ENCODE results near the gene LRTM1. TPM values are rescaled to one million over a fixed set of nuclear protein-coding genes. Genes with fewer than 3 reads are reported as not detected.

LRTM1 gene
- not detected in 2 replicates for total RNA-seq (2014; rRNA removed; shearing (Covaris generic))

GRCh38 chr3:54928046-54928770 is at the start of gene LRTM1:
LRTM1 (minus strand) TSS chr3:54928059; CDS start chr3:54927911, 148 bp downstream.
- no peak for DNase-seq (ENCODE audit: low spot score)

GRCh38 chr3:54977439-54977838 is 49.6 kb upstream of the LRTM1 start:
- DNase-seq (ENCODE audit: low spot score): no peak

GRCh38 chr3:54970895-54971294 is 43.0 kb upstream of the LRTM1 start:
- DNase-seq (ENCODE audit: low spot score): peak; percentile 22

GRCh38 chr3:54969652-54970051 is 41.8 kb upstream of the LRTM1 start:
- no peak for DNase-seq (ENCODE audit: low spot score)

- peak; percentile 57 for DNase-seq (ENCODE audit: low spot score)
These were observed 40.8 kb upstream of the LRTM1 start for GRCh38 chr3:54968546-54969172.

GRCh38 chr3:54967731-54968161 is 39.9 kb upstream of the LRTM1 start:
- DNase-seq (ENCODE audit: low spot score): peak; percentile 11

GRCh38 chr3:54966979-54967378 is 39.1 kb upstream of the LRTM1 start:
- no peak for DNase-seq (ENCODE audit: low spot score)

GRCh38 chr3:54965746-54966145 is 37.9 kb upstream of the LRTM1 start:
- DNase-seq (ENCODE audit: low spot score): peak; percentile 90

- DNase-seq (ENCODE audit: low spot score): no peak
These were observed 36.2 kb upstream of the LRTM1 start for GRCh38 chr3:54964081-54964480.

- DNase-seq (ENCODE audit: low spot score): no peak
These were observed 35.8 kb upstream of the LRTM1 start for GRCh38 chr3:54963641-54964040.

- no peak for DNase-seq (ENCODE audit: low spot score)
These were observed 34.3 kb upstream of the LRTM1 start for GRCh38 chr3:54962200-54962599.

GRCh38 chr3:54960701-54961100 is 32.8 kb upstream of the LRTM1 start:
- DNase-seq (ENCODE audit: low spot score): no peak

- no peak for DNase-seq (ENCODE audit: low spot score)
These were observed 32.2 kb upstream of the LRTM1 start for GRCh38 chr3:54960082-54960481.

- DNase-seq (ENCODE audit: low spot score): peak; percentile 55
These were observed 29.9 kb upstream of the LRTM1 start for GRCh38 chr3:54957711-54958110.

- no peak for DNase-seq (ENCODE audit: low spot score)
These were observed 28.1 kb upstream of the LRTM1 start for GRCh38 chr3:54955941-54956340.

GRCh38 chr3:54955496-54955895 is 27.6 kb upstream of the LRTM1 start:
- no peak for DNase-seq (ENCODE audit: low spot score)

- no peak for DNase-seq (ENCODE audit: low spot score)
These were observed 26.7 kb upstream of the LRTM1 start for GRCh38 chr3:54954521-54954920.

- DNase-seq (ENCODE audit: low spot score): peak; percentile 93
These were observed 26.2 kb upstream of the LRTM1 start for GRCh38 chr3:54954022-54954421.

- DNase-seq (ENCODE audit: low spot score): peak; percentile 82
These were observed 23.5 kb upstream of the LRTM1 start for GRCh38 chr3:54951405-54951804.

GRCh38 chr3:54950391-54951003 is 22.6 kb upstream of the LRTM1 start:
- no peak for DNase-seq (ENCODE audit: low spot score)

- DNase-seq (ENCODE audit: low spot score): peak; percentile 8
These were observed 21.7 kb upstream of the LRTM1 start for GRCh38 chr3:54949491-54950044.

- DNase-seq (ENCODE audit: low spot score): no peak
These were observed 14.0 kb upstream of the LRTM1 start for GRCh38 chr3:54941690-54942362.
